GF-D8 (cell line): ENCODE measurements around the gene TRIM64C.
"Not testable (repeated sequence)": the region's sequence is repeated elsewhere in the genome, so short reads cannot be mapped to it uniquely, and the experiment has no call there.

ENCODE experiments used
- DNase-seq: peaks from one replicate; lab custom pipeline; 2025; lab: John Stamatoyannopoulos, UW

Gene TRIM64C, protein sequence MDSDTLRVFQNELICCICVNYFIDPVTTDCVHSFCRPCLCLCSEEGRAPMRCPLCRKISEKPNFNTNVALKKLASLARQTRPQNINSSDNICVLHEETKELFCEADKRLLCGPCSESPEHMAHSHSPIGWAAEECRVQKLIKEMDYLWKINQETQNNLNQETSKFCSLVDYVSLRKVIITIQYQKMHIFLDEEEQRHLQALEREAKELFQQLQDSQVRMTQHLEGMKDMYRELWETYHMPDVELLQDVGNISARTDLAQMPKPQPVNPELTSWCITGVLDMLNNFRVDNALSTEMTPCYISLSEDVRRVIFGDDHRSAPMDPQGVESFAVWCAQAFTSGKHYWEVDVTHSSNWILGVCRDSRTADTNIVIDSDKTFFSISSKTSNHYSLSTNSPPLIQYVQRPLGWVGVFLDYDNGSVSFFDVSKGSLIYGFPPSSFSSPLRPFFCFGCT

DNA sequence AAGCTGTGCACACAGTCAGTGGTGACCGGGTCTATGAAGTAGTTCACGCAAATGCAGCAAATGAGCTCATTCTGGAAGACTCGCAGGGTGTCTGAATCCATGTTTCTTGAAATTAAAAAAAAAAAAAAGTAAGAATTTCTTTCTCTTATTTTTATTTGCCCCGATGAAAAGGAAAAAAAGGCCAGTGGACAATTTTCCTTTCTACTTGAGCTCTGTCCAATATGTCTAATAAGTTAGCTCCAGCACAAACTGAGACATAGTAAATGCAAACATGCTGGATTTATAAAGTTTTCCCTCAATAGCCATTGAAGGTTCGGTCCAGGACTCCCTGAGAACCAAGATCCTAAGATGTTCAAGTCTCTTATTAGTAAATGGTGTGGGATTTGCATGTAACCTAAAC, at the start of gene TRIM64C:
Gene TRIM64C, minus strand, starts transcription at position 101 of the 400 bp plus-strand sequence. Its CDS starts 0 bp downstream, at position 101.
- DNase-seq: not testable (repeated sequence)

- DNase-seq: not testable (repeated sequence)
Observed at GRCh38 chr11:49102356-49102755, 43.4 kb upstream of the TRIM64C start.

DNA sequence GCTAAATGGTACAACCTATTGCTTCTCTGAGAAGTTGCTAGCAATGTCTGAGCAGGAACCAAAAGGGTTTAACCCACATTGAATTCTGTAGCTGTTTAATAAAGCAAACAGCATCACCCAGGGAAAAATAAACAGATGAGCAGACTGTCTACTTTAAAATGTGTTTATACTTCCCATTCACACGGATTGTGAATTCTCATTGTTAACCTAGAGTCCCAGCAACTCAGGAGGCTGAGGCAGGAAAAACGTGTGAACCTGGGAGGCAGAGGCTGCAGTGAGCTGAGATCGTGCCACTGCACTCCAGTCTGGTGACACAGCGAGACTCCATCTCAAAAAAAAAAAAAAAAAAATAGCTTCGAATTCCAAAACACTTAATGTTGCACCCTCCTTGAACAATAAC, 11.0 kb upstream of the TRIM64C start:
- not testable (repeated sequence) for DNase-seq

DNA sequence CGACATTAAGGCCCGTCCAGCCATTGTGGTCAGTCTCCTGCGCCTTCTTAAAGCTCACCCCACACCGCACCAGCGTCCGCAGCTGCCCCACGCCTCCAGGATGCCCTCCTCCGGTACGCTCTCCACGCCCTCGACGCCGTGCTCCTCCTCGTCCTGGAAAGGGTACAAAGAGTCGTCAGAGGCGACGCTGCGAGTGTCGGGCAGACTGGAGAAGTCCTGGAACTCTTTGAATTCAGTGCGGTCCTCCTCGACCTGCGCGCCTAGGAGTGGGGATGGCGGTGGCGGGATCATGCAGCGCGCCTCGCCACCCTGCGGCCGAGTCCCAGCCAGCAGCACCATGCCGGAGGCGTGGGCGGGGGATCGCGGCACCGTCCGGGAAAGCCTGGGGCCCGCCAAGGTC, 9.1 kb downstream of the TRIM64C start:
- DNase-seq: not testable (repeated sequence)

DNA sequence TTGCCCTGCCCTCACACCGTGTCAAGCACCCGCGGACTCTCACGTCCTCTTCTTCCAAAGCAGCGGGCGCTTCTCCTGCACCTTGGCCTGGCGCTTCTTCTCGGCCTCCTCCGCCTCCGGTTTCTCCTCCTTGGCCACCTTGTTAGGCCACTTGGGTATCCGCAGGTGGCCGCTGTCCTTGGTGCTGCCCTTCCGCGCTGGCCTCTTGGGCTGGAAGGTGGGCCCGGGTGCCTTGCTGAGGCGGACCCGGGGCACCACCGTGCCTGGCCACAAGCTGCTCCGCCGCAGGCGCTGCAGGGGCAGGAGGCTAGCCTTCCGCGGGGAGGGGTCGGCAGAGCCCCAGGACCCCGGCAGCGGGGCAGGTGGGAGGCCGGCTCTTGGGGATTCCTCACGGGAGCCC, 10.7 kb downstream of the TRIM64C start:
- not testable (repeated sequence) for DNase-seq

DNA sequence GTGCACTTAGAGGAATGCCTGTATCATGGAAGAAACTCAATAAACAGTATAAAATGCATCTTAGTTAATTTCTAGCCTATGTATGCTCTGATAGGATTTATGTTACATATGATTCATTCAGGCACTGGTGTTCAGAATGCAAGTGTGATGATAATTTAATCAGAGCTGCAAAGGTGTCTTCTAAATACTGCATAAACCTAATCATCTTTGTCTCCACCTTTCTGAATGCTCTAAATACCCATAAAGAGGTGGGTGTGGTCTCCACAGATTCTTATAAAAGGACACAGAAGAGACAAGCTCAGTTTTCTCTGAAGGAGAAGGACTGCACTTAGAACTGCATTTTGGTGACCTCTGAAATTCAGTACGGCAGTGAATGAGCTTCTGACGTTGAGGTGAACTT, 30.4 kb downstream of the TRIM64C start, which contains the start of gene TRIM49B:
Gene TRIM49B, plus strand, starts transcription at position 301 of the 400 bp plus-strand sequence. CDS start 2,777 bp downstream, outside the sequence.
- DNase-seq: not testable (repeated sequence)
